Nephron (organoid): ENCODE data around the gene GRM1.

Experiments
- H3K27ac Mint-ChIP-seq, 3 experiments: 2 replicates each; pipeline ENCODE4 v1.8.0; 2020; ENCODE audit warnings: mixed read lengths in 3 of 3, mild to moderate bottlenecking in 2 of 3, moderate library complexity in 1 of 3
- H3K27me3 Mint-ChIP-seq: 2 replicates; pipeline ENCODE4 v1.8.0; 2021; ENCODE audit warnings: low read depth, mild to moderate bottlenecking, moderate library complexity, mixed read lengths
- H3K36me3 Mint-ChIP-seq: 2 replicates; pipeline ENCODE4 v1.8.0; 2020; ENCODE audit warnings: low read depth, mixed read lengths
- H3K4me1 Mint-ChIP-seq: 2 replicates; pipeline ENCODE4 v1.8.0; 2020; ENCODE audit warnings: mixed read lengths
- H3K4me3 Mint-ChIP-seq, 3 experiments: 2 replicates each; pipeline ENCODE4 v1.8.0; 2020; ENCODE audit warnings: mild to moderate bottlenecking in 3 of 3, mixed read lengths in 3 of 3, moderate library complexity in 2 of 3
- H3K9me3 Mint-ChIP-seq: 2 replicates; pipeline ENCODE4 v1.8.0; 2020; ENCODE audit warnings: mixed read lengths
- CTCF ChIP-seq, 3 experiments: fragments of 200-600 bp; sonication (generic); IDR thresholded peaks; one replicate each; pipeline ENCODE4 v1.5.0; 2021; ENCODE audit warnings: antibody characterized with exemption in 3 of 3; ENCODE audit not compliant: unreplicated experiment in 3 of 3

The GRM1 gene

GRCh38 chr6:146311079-146311478 is 282.2 kb downstream of the GRM1 start:
- H3K4me3 Mint-ChIP-seq = no peak overlapping the region
- H3K36me3 Mint-ChIP-seq = no peaks in the 10 kb centered on the region
- no peaks in the 10 kb centered on the region for H3K4me1 Mint-ChIP-seq
- TF ChIP-seq CTCF (IDR thresholded peaks at IDR 0.05; ENCODE audit: unreplicated experiment in 3 of 3) = no peak
- H3K27me3 Mint-ChIP-seq = no peaks in the 10 kb centered on the region
- no peaks in the 10 kb centered on the region for H3K9me3 Mint-ChIP-seq
- no peak overlapping the region for H3K27ac Mint-ChIP-seq

DNA sequence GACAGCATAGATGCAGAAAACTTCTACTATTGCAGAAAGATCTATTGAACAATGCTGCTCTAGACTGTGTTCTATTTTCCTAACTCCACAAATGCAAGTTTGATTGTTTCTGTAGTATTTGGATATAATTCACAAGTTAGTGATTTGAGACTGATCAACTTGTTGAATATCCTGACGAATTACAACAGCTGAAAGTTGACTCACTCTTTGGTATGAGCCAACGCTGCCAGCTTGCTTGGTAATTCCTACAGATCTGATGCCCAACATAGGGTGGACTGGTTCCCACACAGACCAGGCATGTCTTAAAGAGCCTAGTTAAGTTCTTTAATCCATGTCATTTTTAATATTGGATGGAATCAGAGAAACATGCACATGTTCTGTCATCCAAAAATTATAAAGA is 283.7 kb downstream of the GRM1 start:
- no peak overlapping the region for H3K4me3 Mint-ChIP-seq
- no peaks in the 10 kb centered on the region for H3K9me3 Mint-ChIP-seq
- no peak overlapping the region for H3K27ac Mint-ChIP-seq
- TF ChIP-seq CTCF (IDR thresholded peaks at IDR 0.05; ENCODE audit: unreplicated experiment in 3 of 3) = no peak
- no peaks in the 10 kb centered on the region for H3K4me1 Mint-ChIP-seq
- H3K27me3 Mint-ChIP-seq = no peaks in the 10 kb centered on the region
- no peaks in the 10 kb centered on the region for H3K36me3 Mint-ChIP-seq

DNA sequence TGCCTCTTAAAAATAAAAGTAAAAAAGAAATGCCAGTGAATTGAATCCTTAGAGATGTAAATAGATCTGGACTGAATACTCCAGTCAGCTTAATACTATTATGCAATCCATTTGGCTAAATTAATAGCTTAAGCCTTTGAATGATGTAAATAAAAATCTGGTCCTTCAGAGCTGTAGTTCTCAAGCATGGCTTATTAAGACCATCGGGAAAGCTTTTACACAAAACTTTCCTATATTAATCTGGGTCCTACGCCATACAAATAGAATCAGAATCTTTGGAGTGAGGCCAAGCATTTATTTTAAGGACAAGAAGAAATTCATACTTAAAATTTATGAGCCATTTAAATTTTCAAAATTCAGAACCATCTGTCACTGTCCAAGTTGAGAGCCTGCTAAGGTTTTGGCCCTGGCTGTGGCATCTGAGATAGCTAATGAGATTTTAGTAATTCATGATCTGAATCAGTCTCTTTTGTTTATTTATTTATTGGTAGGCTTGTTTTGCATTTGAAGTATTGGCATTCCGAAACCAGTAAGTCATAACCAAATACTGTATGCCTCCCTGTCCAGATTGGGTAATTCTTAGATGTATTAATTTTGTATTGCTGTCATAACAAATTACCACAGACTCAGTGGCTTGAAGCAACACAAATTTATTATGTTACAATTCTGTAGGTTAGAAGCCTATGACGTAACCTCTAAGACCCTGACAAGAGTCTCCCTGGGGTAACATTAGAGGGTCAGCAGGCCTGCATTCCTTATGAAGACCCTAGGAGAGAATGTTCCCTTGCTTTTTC is 286.7 kb downstream of the GRM1 start:
- Mint-ChIP-seq H3K9me3 (peaks cover 2% of the 10 kb centered on the region), H3K4me1 (no peaks in the 10 kb centered on the region), H3K4me3 (no peak overlapping the region), H3K27me3 (no peaks in the 10 kb centered on the region), H3K27ac (no peak overlapping the region), H3K36me3 (no peaks in the 10 kb centered on the region)
- TF ChIP-seq CTCF (IDR thresholded peaks at IDR 0.05; ENCODE audit: unreplicated experiment in 3 of 3) = no peak

DNA sequence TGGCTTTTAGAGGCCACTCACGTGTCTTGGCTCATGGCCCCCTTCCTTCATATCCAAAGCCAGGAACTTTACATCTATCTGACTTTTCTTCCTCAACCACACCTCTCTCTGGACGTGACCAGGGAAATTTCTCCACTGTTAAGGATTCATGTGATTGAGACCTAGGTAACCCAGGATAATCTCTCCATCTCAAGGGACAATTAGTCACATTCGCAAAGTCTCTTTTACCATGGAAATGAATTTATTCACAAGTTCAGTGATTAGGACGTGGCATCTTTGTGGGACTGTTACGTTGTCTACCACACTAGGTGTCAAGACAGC is 287.3 kb downstream of the GRM1 start:
- Mint-ChIP-seq H3K27ac (no peak overlapping the region), H3K27me3 (no peaks in the 10 kb centered on the region), H3K4me3 (no peak overlapping the region), H3K4me1 (no peaks in the 10 kb centered on the region), H3K36me3 (no peaks in the 10 kb centered on the region), H3K9me3 (peaks cover 7% of the 10 kb centered on the region)
- TF ChIP-seq CTCF (IDR thresholded peaks at IDR 0.05; ENCODE audit: unreplicated experiment in 3 of 3) = no peak

DNA sequence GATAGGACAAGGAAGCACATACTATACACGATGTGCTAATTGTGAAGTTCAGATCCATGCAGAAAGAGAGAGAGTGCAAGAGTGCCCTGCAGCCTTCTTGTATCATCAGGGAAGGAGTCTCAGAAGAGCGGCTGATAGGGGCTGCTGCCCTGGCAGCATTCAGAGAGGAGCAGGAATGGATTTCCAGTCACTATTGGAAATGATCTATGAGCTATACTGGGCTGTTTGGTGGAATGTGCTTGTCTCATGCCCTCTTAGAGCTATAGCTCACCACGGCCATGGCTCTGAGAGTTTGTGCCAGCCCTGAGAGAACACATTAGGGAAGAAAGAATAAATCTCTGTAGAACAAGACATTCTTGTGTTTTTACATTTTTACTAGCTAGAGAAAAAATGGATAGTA is 302.2 kb downstream of the GRM1 start:
- Mint-ChIP-seq H3K27me3 (peaks cover 3% of the 10 kb centered on the region), H3K36me3 (no peaks in the 10 kb centered on the region), H3K4me3 (no peak overlapping the region), H3K27ac (no peak overlapping the region), H3K9me3 (no peaks in the 10 kb centered on the region), H3K4me1 (peaks cover 2% of the 10 kb centered on the region)
- no peak for TF ChIP-seq CTCF (IDR thresholded peaks at IDR 0.05; ENCODE audit: unreplicated experiment in 3 of 3)

DNA sequence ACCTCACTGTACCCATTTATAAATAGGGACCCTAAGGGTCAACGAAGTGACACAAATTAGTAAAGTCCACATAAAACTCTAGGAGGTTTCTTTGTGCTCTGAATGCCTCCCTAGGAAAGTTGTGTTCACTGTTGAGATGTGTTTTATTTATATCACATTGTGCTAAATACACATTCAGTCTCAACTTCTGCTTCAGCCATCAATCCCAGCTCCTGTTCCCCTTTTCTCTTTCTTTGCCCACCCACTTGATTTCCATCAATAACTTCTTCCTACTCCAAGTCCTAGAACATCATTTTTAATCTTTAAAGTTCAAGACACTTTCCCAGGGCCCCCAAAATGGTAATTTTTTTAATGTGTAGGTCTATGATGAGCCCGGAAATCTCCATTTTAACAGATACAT is 306.5 kb downstream of the GRM1 start:
- H3K9me3 Mint-ChIP-seq = peaks cover 4% of the 10 kb centered on the region

More for the DNA sequence above, 306.5 kb downstream of the GRM1 start:
- H3K27me3 Mint-ChIP-seq = no peaks in the 10 kb centered on the region
- no peak overlapping the region for H3K27ac Mint-ChIP-seq
- H3K4me1 Mint-ChIP-seq = peaks cover 14% of the 10 kb centered on the region
- no peaks in the 10 kb centered on the region for H3K36me3 Mint-ChIP-seq
- TF ChIP-seq CTCF (IDR thresholded peaks at IDR 0.05; ENCODE audit: unreplicated experiment in 3 of 3) = no peak
- H3K4me3 Mint-ChIP-seq = no peak overlapping the region
